Gastrocnemius medialis (tissue), 4 donors: ENCODE results near the gene MAPK1.

Experiments used
- CTCF ChIP-seq, 5 experiments: fragments of 450-650 bp in 3 of 5; fragments of 200-600 bp in 2 of 5; sonication (generic) in 2 of 5; IDR thresholded peaks in 4 of 5; conservative IDR thresholded peaks in 1 of 5; 1 replicate in 4 of 5; 2 replicates in 1 of 5; pipeline ENCODE4 v1.5.1; 2016 to 2019; ENCODE audit warnings: antibody characterized with exemption in 5 of 5, mild to moderate bottlenecking in 3 of 5, moderate library complexity in 3 of 5
- POLR2A ChIP-seq, 2 donors: fragments of 450-650 bp; IDR thresholded peaks; one replicate each; pipeline ENCODE4 v1.6.1; 2017; ENCODE audit warnings: antibody characterized with exemption in 2 of 2, mild to moderate bottlenecking in 2 of 2, moderate library complexity in 2 of 2

DNA sequence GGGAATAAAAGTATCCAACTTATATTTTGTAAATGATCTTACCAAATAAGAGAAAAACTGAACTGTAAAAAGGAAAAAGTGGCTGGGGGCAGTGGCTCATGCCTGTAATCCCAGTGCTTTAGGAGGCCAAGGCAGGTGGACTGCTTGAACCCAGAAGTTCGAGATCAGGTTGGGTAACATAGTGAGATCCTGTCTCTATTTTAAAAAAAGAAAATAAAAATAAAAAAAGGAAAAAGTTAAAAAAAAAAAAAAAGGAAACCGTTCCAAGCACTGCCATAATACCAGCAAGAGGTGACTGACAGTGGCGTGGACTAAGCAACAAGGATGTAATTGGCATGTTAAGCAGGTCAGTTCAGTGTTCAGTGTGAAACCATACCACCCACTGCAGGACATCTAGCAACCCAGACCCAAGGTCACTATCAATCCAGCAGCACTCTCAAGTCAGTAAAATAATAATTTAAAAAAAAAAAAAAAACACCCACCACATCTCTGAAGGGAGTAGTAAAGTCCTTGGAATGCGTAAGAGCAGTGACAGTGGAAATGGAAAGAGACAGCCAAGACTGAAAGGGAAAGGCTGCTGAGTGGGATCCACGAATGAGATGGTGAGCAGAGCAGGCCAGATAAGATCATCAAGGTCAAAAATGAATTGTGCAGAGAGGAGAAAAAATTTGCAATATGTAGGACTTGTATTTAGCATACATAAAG, 43.6 kb downstream of the MAPK1 start:
- TF ChIP-seq CTCF (IDR thresholded peaks at IDR 0.05 in 4 of 5, conservative IDR thresholded peaks at IDR 0.05 in 1 of 5) (no peak), POLR2A (IDR thresholded peaks at IDR 0.05) (no peak)
